ENCODE results near the gene NFKB1.

NFKB1 gene

GRCh38 chr4:102526532-102526931, 25.4 kb downstream of the NFKB1 start:
- DNase-seq (ENCODE audit: low read depth) = no peak
- H3K4me3 ChIP-seq (ENCODE audit: low read depth, low read length) = no peak overlapping the region

DNA sequence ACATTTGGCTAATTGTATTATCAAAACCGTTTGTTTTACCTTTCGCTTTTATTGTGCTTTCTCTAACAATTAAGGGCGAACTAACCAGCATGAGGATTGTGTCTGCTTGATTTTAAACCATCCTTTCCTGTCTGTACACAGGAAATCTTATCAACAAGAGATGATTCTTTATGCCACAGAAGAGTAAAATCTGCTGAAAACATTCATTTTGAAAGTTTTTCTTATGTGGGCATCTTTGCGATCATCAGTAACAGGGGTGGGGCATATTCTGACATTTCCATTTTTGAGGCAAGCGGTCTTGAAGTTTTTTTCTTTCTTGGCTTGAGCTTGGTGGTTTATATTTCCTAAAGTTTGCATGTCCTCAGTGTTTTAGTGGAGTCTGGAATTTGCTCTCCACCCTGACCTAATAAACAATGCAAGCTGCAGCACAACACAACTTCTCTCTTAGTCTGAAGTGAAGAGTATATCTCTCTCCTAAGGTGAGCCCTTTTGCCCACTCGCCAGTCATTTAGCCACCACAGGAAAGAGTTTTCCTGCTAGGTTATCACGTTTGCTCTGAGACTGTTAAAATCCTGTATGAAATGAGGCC, 26.6 kb downstream of the NFKB1 start:
- DNase-seq (ENCODE audit: low read depth) = no peak

DNA sequence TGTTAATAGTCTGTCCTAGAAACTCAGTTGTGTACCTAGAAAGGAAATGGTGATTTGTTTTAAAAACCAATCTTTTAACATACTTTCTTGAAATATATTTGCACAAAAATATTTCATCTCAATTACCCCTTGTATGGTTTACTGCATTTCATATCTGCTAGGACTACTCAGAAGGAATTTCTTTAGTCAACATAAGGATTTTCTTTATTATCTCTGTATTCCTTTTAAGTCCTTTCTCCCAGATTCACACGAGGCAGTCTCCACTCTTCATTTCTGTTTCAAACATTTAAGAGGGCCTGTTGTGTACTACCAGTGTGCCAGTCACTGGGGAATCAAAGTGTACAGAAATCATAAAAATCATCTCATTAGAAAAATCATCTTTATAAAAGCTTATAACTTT, 28.8 kb downstream of the NFKB1 start:
- no peak for DNase-seq (ENCODE audit: low read depth)
- no peak overlapping the region for H3K4me3 ChIP-seq (ENCODE audit: low read depth, low read length)

More for the DNA sequence above, 26.6 kb downstream of the NFKB1 start:
- no peak overlapping the region for H3K4me3 ChIP-seq (ENCODE audit: low read depth, low read length)

GRCh38 chr4:102530986-102531385, 29.8 kb downstream of the NFKB1 start:
- no peak overlapping the region for H3K4me3 ChIP-seq (ENCODE audit: low read depth, low read length)
- no peak for DNase-seq (ENCODE audit: low read depth)

DNA sequence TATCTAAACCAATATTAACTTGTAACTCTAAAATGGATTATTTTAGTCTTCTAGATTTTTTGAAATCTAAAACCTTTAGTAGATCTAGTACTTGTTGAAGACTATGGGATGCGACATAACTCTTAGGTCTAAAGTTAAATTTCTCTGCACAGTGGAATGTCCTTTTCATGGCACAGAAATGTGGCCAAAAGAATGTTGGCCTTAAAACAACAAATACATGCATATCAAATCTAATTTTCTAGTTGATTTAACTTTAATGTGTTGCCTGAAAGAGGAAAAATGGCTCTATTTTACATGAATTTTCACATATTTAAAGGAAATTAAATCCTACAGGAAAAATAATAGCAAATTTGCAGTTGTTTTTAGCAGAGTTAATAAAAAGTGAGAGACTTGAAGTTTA, 30.3 kb downstream of the NFKB1 start:
- H3K4me3 ChIP-seq (ENCODE audit: low read depth, low read length) = no peak overlapping the region
- DNase-seq (ENCODE audit: low read depth) = no peak

DNA sequence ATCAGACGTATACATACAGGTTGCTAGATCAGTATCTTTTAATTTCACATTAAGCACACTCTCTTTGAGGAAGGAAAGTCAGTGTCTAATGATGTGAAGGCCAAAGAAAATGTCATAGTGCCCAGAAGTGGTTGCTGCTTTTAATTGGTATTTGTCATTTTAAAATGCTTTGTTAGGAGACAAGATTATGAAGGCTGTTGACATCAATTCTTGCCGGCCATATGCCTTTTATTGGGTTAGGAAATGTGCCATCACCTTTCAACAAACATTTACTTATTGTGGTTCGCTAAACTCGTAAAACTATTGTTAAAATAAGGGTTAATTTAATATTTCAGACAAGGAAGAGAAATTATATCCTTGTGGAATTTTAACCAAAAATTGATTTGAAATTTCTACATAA, 32.2 kb downstream of the NFKB1 start:
- no peak overlapping the region for H3K4me3 ChIP-seq (ENCODE audit: low read depth, low read length)
- no peak for DNase-seq (ENCODE audit: low read depth)

DNA sequence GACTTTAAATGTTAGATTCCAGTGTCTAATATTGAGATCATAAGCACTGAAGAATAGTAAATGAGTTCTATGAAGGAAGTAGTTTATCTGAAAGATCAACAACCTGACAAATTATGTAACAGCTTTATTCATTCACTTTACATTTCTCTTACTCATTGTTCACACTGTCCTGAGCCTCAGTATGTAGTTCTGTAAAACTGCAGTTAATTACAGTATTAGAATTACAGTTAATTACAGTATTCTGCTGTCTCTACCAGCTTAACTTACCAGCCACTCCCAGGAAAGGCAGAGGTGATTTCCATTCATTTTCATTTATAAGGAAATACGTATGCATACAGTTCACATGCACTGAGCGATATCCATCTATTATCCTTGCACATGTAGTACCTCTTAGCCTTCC, 32.7 kb downstream of the NFKB1 start:
- H3K4me3 ChIP-seq (ENCODE audit: low read depth, low read length) = no peak overlapping the region
- DNase-seq (ENCODE audit: low read depth) = no peak

DNA sequence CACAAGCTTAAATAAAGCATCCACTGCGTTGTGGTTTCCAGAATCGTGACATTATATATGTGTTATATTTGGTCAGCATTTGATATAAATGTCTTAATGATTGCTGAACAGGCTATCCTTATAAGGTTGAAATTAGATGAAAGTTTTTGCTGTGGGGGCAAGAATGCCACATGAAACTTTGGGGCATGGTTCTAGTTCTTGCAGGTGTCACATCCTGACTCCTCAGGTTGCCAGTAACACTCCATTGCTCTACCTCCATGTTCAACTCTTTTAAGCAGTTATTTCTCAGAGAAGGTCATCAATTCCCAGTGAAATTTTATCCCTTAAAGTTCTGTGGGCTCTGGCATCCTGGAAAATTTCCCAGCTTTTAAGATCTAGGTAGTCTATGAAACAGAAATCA, 33.7 kb downstream of the NFKB1 start:
- DNase-seq (ENCODE audit: low read depth) = no peak
- no peak overlapping the region for H3K4me3 ChIP-seq (ENCODE audit: low read depth, low read length)

GRCh38 chr4:102535398-102536082, 34.4 kb downstream of the NFKB1 start:
- DNase-seq (ENCODE audit: low read depth) = peak; percentile 36
- no peak overlapping the region for H3K4me3 ChIP-seq (ENCODE audit: low read depth, low read length)

GRCh38 chr4:102536768-102537167, 35.6 kb downstream of the NFKB1 start:
- no peak for DNase-seq (ENCODE audit: low read depth)
- no peak overlapping the region for H3K4me3 ChIP-seq (ENCODE audit: low read depth, low read length)

DNA sequence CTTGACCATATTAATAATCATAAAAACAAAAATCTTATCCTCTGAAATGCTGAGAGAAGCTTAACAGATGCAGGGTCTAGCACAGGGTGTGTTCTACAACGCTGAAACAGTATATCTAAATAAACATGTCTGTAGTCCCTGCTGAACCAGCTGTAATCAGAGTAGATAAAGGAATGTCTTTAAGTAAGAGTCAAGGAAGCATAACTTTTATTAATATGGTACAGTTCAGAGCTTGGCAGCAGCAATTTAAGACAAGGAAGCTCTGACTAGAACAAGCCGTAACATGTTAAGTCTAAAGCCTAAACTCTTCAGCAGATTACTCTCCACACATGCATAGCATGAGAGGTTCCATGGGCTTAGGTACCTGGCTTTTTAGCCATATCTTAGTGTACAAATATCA, 36.1 kb downstream of the NFKB1 start:
- DNase-seq (ENCODE audit: low read depth) = no peak
- H3K4me3 ChIP-seq (ENCODE audit: low read depth, low read length) = no peak overlapping the region

DNA sequence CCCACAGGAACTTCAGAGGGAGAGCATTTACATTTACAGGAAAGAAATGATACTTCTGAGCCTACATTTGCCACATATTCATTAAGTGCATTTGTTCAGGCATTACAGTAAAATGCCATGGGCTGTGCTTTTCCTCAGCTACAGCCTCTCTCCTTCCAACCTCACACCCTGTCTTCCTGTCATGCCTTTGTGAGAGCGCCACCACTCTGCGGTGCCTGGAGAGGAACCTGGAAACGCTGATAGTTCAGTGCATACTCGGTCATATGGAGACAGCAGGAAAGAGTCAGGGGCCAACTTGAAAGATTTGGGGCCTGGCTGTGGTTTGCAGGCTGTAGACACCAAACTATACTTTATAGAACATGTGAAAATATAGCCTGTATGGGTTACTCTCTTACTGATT, 40.5 kb downstream of the NFKB1 start:
- no peak for DNase-seq (ENCODE audit: low read depth)
- no peak overlapping the region for H3K4me3 ChIP-seq (ENCODE audit: low read depth, low read length)

GRCh38 chr4:102543030-102543928, 42.1 kb downstream of the NFKB1 start:
- no peak overlapping the region for H3K4me3 ChIP-seq (ENCODE audit: low read depth, low read length)
- no peak for DNase-seq (ENCODE audit: low read depth)

- no peak for DNase-seq (ENCODE audit: low read depth)
- no peak overlapping the region for H3K4me3 ChIP-seq (ENCODE audit: low read depth, low read length)
Observed at GRCh38 chr4:102546635-102547034, 45.5 kb downstream of the NFKB1 start.

DNA sequence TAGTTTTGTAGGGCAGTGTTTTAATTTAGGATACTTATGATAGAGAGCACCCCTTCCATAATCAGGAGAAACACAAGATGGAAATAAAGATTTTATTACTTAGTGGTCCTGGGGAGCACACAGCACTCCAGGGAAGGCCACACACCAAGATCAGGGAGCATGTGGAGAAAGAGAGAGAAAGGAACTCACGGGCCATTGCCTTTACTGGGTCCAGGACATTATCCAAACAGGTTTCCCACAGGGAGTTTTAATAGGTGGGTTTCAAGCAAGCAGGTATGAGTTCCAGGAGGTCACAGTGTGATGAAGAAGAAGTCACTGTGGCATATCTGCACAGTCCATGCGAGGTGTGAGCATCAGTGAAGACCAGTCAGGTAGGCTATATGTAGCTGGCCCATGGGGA, 46.8 kb downstream of the NFKB1 start:
- no peak overlapping the region for H3K4me3 ChIP-seq (ENCODE audit: low read depth, low read length)
- no peak for DNase-seq (ENCODE audit: low read depth)

DNA sequence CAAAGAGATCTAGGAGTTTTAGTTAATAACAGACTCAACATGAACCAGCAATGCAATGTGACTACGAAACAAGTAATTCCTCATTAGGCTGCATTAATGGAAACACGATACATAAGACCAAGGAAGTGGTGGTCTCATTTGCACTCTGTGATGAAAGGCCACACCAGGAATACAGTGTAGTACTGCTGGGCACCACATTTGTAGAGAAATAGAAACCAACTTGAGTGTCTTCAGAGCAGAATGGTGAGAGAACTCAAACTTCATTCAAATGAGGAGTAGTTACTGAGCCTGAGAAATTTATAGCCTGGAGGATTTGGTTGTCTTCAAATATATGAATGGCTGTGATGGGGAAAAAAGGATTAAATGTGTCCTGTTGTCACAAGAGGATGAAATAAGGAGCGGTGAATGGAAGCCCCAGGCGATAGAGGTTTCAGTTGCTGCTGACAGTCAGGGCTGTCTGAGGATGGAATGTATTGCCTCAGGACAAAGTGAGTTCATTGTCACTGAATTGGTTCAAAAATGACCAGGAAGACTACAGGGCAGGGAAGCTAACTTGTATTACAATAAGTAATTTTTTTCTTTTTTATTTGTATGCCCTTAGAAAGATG, 50.9 kb downstream of the NFKB1 start:
- DNase-seq (ENCODE audit: low read depth) = no peak
- no peak overlapping the region for H3K4me3 ChIP-seq (ENCODE audit: low read depth, low read length)

- no peak overlapping the region for H3K4me3 ChIP-seq (ENCODE audit: low read depth, low read length)
- no peak for DNase-seq (ENCODE audit: low read depth)
Observed at GRCh38 chr4:102552781-102553180, 51.6 kb downstream of the NFKB1 start.

DNA sequence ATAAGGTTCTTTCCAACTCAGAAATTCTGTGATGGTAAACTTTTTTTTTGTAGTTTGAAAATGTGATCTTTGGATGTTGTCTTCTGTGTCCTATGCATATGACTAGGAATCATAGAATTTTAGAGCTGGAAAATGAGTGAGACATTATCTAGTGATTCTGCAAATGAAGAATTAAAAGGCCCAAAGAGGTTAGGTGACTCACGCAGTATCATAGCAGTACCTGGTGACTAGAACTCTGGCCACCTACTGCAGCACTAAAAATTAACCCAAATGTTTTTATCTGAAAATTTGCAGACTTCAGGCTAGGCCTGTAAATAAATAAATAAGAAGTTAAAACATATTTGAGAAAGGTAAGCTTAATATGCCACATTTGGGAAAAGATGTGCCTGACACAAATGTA, 52.8 kb downstream of the NFKB1 start:
- DNase-seq (ENCODE audit: low read depth) = no peak

GRCh38 chr4:102554482-102554881, 53.3 kb downstream of the NFKB1 start:
- H3K4me3 ChIP-seq (ENCODE audit: low read depth, low read length) = no peak overlapping the region
- peak; percentile 86 for DNase-seq (ENCODE audit: low read depth)

More for the DNA sequence above, 52.8 kb downstream of the NFKB1 start:
- no peak overlapping the region for H3K4me3 ChIP-seq (ENCODE audit: low read depth, low read length)

DNA sequence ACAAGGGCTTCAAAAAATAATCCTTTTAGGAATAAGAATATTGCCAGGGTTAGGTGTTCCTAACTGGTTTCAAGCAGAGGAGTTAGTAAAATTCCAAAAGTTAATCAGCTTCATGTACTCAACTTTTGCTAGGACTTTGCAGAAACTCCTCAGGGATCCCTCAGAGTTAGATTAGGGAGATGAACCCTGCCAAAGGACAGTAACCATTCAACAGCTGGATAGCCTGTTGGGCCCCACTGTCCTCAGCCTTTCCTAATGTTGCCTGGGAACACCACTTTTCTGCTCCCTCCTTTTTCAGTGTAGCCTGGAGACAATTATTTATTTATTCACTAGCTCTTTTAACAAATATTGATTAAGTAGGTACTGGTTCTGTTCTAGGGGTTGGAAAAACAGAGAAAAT, 53.8 kb downstream of the NFKB1 start:
- DNase-seq (ENCODE audit: low read depth) = no peak
- H3K4me3 ChIP-seq (ENCODE audit: low read depth, low read length) = no peak overlapping the region
